Neural cell (in vitro differentiated cells): ENCODE results near the gene FRRS1L. TPM values are rescaled to one million over a fixed set of nuclear protein-coding genes. Genes with fewer than 3 reads are reported as not detected.

ENCODE experiments used
- H2AFZ ChIP-seq: fragments of 200-600, 300-800 bp; sonication (generic), shearing (Covaris generic); 2 replicates; pipeline ENCODE4 v1.6.0; 2014; ENCODE audit warnings: low read depth, mild to moderate bottlenecking, antibody characterized with exemption, low read length, moderate library complexity
- H3F3A ChIP-seq: fragments of 200-600 bp; shearing (Covaris generic); 2 replicates; pipeline ENCODE4 v1.6.1; 2016; ENCODE audit warnings: mild to moderate bottlenecking, moderate library complexity, mixed read lengths, antibody characterized with exemption, low read length; ENCODE audit not compliant: insufficient read depth, poor library complexity, severe bottlenecking
- H3K27ac ChIP-seq: fragments of 200-600, 300-800 bp; sonication (generic), shearing (Covaris generic); 2 replicates; pipeline ENCODE4 v1.5.1; 2014; ENCODE audit warnings: mild to moderate bottlenecking, low read length, moderate library complexity
- H3K27me3 ChIP-seq: fragments of 300-800, 200-600 bp; sonication (generic), shearing (Covaris generic); 2 replicates; pipeline ENCODE4 v1.6.0; 2014; ENCODE audit warnings: mild to moderate bottlenecking, low read depth, low read length, moderate library complexity; ENCODE audit not compliant: insufficient read depth
- H3K36me3 ChIP-seq: fragments of 300-800, 200-600 bp; sonication (generic), shearing (Covaris generic); 2 replicates; pipeline ENCODE4 v1.5.1; 2014; ENCODE audit warnings: mild to moderate bottlenecking, antibody characterized with exemption, low read length, moderate library complexity; ENCODE audit not compliant: insufficient read depth
- H3K4me2 ChIP-seq: fragments of 300-800, 200-600 bp; sonication (generic), shearing (Covaris generic); 2 replicates; pipeline ENCODE4 v1.6.0; 2014; ENCODE audit warnings: mild to moderate bottlenecking, low read length
- H3K4me3 ChIP-seq: fragments of 300-800, 200-600 bp; sonication (generic), shearing (Covaris generic); 2 replicates; pipeline ENCODE4 v1.5.1; 2014; ENCODE audit warnings: mild to moderate bottlenecking, low read length, moderate library complexity
- H3K79me2 ChIP-seq: fragments of 200-600 bp; shearing (Covaris generic); replicated peaks from 2 replicates; pipeline ENCODE4 v1.6.0; 2014; ENCODE audit warnings: mild to moderate bottlenecking, low read length, moderate library complexity; ENCODE audit not compliant: insufficient read depth
- H3K9ac ChIP-seq: fragments of 300-800, 200-600 bp; sonication (generic), shearing (Covaris generic); 2 replicates; pipeline ENCODE4 v1.6.1; 2016; ENCODE audit warnings: mild to moderate bottlenecking, low read length, mixed read lengths
- H3K9me2 ChIP-seq: fragments of 200-600 bp; shearing (Covaris generic); 2 replicates; pipeline ENCODE4 v1.6.1; 2016; ENCODE audit warnings: mild to moderate bottlenecking, low read length, mixed read lengths; ENCODE audit not compliant: insufficient read depth
- H3K9me3 ChIP-seq: fragments of 200-600, 300-800 bp; sonication (generic), shearing (Covaris generic); 2 replicates; pipeline ENCODE4 v1.6.1; 2016; ENCODE audit warnings: mild to moderate bottlenecking, mixed run types, low read length, moderate library complexity, mixed read lengths
- H4K20me1 ChIP-seq: fragments of 200-600 bp; shearing (Covaris generic); 2 replicates; pipeline ENCODE4 v1.6.1; 2016; ENCODE audit warnings: mild to moderate bottlenecking, mixed run types; ENCODE audit not compliant: insufficient read depth
- EP300 ChIP-seq: fragments of 450-650 bp; conservative IDR thresholded peaks from 2 replicates; pipeline ENCODE4 v1.6.1; 2014; ENCODE audit warnings: antibody characterized with exemption, mild to moderate bottlenecking, moderate library complexity; ENCODE audit not compliant: poor library complexity, severe bottlenecking
- EZH2 ChIP-seq: fragments of 200-600, 300-800 bp; shearing (Covaris generic), sonication (generic); IDR thresholded peaks from 2 replicates; pipeline ENCODE4 v1.6.1; 2014; ENCODE audit warnings: antibody characterized with exemption, low read length, borderline replicate concordance, mild to moderate bottlenecking; ENCODE audit not compliant: insufficient read depth, poor library complexity, severe bottlenecking
- MXI1 ChIP-seq: fragments of 450-650 bp; conservative IDR thresholded peaks from 2 replicates; pipeline ENCODE4 v1.6.1; 2014; ENCODE audit warnings: antibody characterized with exemption, mild to moderate bottlenecking; ENCODE audit not compliant: poor library complexity, severe bottlenecking
- POLR2AphosphoS5 ChIP-seq: IDR thresholded peaks from 2 replicates; pipeline ENCODE4 v1.6.1; 2012
- RAD21 ChIP-seq: fragments of 450-650 bp; conservative IDR thresholded peaks from 2 replicates; pipeline ENCODE4 v1.6.1; 2014; ENCODE audit warnings: antibody characterized with exemption, mild to moderate bottlenecking, moderate library complexity
- REST ChIP-seq: IDR thresholded peaks from 2 replicates; pipeline ENCODE4 v1.6.1; 2012; ENCODE audit warnings: borderline replicate concordance
- SMC3 ChIP-seq: fragments of 450-650 bp; conservative IDR thresholded peaks from 2 replicates; pipeline ENCODE4 v1.6.1; 2014; ENCODE audit warnings: antibody characterized with exemption, mild to moderate bottlenecking, moderate library complexity; ENCODE audit not compliant: poor library complexity
- TAF1 ChIP-seq: IDR thresholded peaks from 2 replicates; pipeline ENCODE4 v1.6.1; 2012; ENCODE audit warnings: low read depth
- polyA plus RNA-seq: library from polyadenylated mRNA; depleted of rRNA; stranded (reverse); fragments of >200 nt; gene quantifications from 2 replicates; pipeline ENCODE4 v1.2.3, GENCODE V29; 2014
- TF ChIP-seq, protein P1 (sequence below): fragments of 450-650 bp; IDR thresholded peaks from 2 replicates; pipeline ENCODE4 v1.5.1; 2014; ENCODE audit warnings: antibody characterized with exemption, mild to moderate bottlenecking, moderate library complexity; ENCODE audit not compliant: poor library complexity, severe bottlenecking

The FRRS1L gene
- polyA plus RNA-seq, 1 donor from 2014 or later = 20.4 TPM

- Histone ChIP-seq H3K36me3 (no peaks in the 10 kb centered on the region), H3K27me3 (no peaks in the 10 kb centered on the region), H2AFZ (no peak overlapping the region), H3K27ac (no peak overlapping the region), H4K20me1 (no peaks in the 10 kb centered on the region), H3K4me3 (no peak overlapping the region), H3K9me3 (no peaks in the 10 kb centered on the region), H3K79me2 (peaks cover 3% of the 10 kb centered on the region), H3K9ac (no peak overlapping the region), H3F3A (no peaks in the 10 kb centered on the region), H3K9me2 (no peaks in the 10 kb centered on the region), H3K4me2 (no peak overlapping the region)
- no peak for TF ChIP-seq TAF1
- no peak for TF ChIP-seq REST
- no peak for TF ChIP-seq SMC3
- TF ChIP-seq, protein P1, sequence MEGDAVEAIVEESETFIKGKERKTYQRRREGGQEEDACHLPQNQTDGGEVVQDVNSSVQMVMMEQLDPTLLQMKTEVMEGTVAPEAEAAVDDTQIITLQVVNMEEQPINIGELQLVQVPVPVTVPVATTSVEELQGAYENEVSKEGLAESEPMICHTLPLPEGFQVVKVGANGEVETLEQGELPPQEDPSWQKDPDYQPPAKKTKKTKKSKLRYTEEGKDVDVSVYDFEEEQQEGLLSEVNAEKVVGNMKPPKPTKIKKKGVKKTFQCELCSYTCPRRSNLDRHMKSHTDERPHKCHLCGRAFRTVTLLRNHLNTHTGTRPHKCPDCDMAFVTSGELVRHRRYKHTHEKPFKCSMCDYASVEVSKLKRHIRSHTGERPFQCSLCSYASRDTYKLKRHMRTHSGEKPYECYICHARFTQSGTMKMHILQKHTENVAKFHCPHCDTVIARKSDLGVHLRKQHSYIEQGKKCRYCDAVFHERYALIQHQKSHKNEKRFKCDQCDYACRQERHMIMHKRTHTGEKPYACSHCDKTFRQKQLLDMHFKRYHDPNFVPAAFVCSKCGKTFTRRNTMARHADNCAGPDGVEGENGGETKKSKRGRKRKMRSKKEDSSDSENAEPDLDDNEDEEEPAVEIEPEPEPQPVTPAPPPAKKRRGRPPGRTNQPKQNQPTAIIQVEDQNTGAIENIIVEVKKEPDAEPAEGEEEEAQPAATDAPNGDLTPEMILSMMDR = no peak
- TF ChIP-seq EZH2 = no peak
- TF ChIP-seq EP300 = no peak
- no peak for TF ChIP-seq MXI1
- TF ChIP-seq RAD21 = no peak
- no peak for TF ChIP-seq POLR2AphosphoS5
Observed at GRCh38 chr9:109097146-109097545, 69.9 kb downstream of the FRRS1L start.

DNA sequence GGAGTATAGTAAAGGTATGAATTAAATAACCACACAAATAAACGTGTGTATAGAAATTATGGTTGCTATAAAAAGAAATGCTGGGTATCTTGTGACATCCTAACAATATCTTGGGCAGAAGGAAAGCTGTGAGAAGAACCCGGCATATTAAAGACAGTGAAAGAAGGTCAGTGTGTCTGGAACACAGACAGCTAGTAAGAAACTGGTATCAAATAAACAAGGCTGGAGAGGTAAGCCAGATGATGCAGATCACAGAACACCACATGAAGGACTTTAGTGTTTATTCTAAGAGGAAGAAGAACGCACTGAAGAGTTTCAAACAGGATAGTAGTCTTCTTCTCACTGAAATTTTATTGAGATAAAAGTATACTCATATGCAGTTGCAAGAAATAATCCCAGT is 71.7 kb downstream of the FRRS1L start:
- no peaks in the 10 kb centered on the region for H3K9me2 ChIP-seq
- no peak overlapping the region for H3K4me2 ChIP-seq
- no peak overlapping the region for H3K9ac ChIP-seq
- no peaks in the 10 kb centered on the region for H3K9me3 ChIP-seq
- H3K79me2 ChIP-seq = peaks cover 3% of the 10 kb centered on the region
- no peaks in the 10 kb centered on the region for H3K36me3 ChIP-seq
- H3K27ac ChIP-seq = no peak overlapping the region
- H3K4me3 ChIP-seq = no peak overlapping the region
- no peaks in the 10 kb centered on the region for H4K20me1 ChIP-seq
- H2AFZ ChIP-seq = no peak overlapping the region
- H3K27me3 ChIP-seq = no peaks in the 10 kb centered on the region
- H3F3A ChIP-seq = no peaks in the 10 kb centered on the region
- TF ChIP-seq, protein P1 = no peak
- TF ChIP-seq TAF1 = no peak
- TF ChIP-seq SMC3 = no peak
- no peak for TF ChIP-seq REST
- no peak for TF ChIP-seq MXI1
- no peak for TF ChIP-seq RAD21
- TF ChIP-seq EP300 = no peak
- no peak for TF ChIP-seq POLR2AphosphoS5
- no peak for TF ChIP-seq EZH2
